AG09309 (cell line): ENCODE results near the gene PHLPP1.
"Not testable (repeated sequence)": the region's sequence is repeated elsewhere in the genome, so short reads cannot be mapped to it uniquely, and the experiment has no call there.

ENCODE experiments used
- DNase-seq: peaks from one replicate; pipeline ENCODE4 v3.0.0-alpha.2; 2010; ENCODE audit warnings: low read depth
- H3K4me3 ChIP-seq: 2 replicates; pipeline ENCODE4 v1.5.1; 2011; ENCODE audit warnings: mild to moderate bottlenecking, low read depth, low read length, moderate library complexity; ENCODE audit not compliant: control insufficient read depth
- CTCF ChIP-seq: IDR thresholded peaks from 2 replicates; pipeline ENCODE4 v1.5.1; 2011; ENCODE audit warnings: mild to moderate bottlenecking, low read depth, low read length, inconsistent platforms; ENCODE audit not compliant: insufficient read depth, control insufficient read depth; ENCODE audit errors: missing control alignments

The PHLPP1 gene

GRCh38 chr18:62683935-62684334, 31.4 kb upstream of the PHLPP1 start:
- no peak overlapping the region for H3K4me3 ChIP-seq
- no peak for TF ChIP-seq CTCF
- no peak for DNase-seq

- DNase-seq = no peak
- TF ChIP-seq CTCF = no peak
- no peak overlapping the region for H3K4me3 ChIP-seq
Observed at GRCh38 chr18:62688743-62689317, 26.5 kb upstream of the PHLPP1 start.

- H3K4me3 ChIP-seq = no peak overlapping the region
- no peak for TF ChIP-seq CTCF
- DNase-seq = no peak
Observed at GRCh38 chr18:62690236-62690815, 25.0 kb upstream of the PHLPP1 start.

- TF ChIP-seq CTCF = no peak
- no peak for DNase-seq
- no peak overlapping the region for H3K4me3 ChIP-seq
Observed at GRCh38 chr18:62693659-62694058, 21.7 kb upstream of the PHLPP1 start.

- H3K4me3 ChIP-seq = no peak overlapping the region
- TF ChIP-seq CTCF = no peak
- no peak for DNase-seq
Observed at GRCh38 chr18:62697636-62698035, 17.7 kb upstream of the PHLPP1 start.

GRCh38 chr18:62702259-62702658, 13.1 kb upstream of the PHLPP1 start:
- H3K4me3 ChIP-seq = no peak overlapping the region
- DNase-seq = no peak
- no peak for TF ChIP-seq CTCF

GRCh38 chr18:62706879-62707278, 8.5 kb upstream of the PHLPP1 start:
- not testable (repeated sequence) for DNase-seq, H3K4me3 ChIP-seq

- not testable (repeated sequence) for DNase-seq, H3K4me3 ChIP-seq
Observed at GRCh38 chr18:62709908-62710307, 5.4 kb upstream of the PHLPP1 start.
